NOMO-1 (cell line): ENCODE data around the gene CDC42EP4.

Experiments
- DNase-seq, 2 experiments: peaks; one replicate each; lab custom pipeline; 2025; ENCODE audit not compliant: unreplicated experiment in 2 of 2; lab: John Stamatoyannopoulos, UW

The CDC42EP4 gene

DNA sequence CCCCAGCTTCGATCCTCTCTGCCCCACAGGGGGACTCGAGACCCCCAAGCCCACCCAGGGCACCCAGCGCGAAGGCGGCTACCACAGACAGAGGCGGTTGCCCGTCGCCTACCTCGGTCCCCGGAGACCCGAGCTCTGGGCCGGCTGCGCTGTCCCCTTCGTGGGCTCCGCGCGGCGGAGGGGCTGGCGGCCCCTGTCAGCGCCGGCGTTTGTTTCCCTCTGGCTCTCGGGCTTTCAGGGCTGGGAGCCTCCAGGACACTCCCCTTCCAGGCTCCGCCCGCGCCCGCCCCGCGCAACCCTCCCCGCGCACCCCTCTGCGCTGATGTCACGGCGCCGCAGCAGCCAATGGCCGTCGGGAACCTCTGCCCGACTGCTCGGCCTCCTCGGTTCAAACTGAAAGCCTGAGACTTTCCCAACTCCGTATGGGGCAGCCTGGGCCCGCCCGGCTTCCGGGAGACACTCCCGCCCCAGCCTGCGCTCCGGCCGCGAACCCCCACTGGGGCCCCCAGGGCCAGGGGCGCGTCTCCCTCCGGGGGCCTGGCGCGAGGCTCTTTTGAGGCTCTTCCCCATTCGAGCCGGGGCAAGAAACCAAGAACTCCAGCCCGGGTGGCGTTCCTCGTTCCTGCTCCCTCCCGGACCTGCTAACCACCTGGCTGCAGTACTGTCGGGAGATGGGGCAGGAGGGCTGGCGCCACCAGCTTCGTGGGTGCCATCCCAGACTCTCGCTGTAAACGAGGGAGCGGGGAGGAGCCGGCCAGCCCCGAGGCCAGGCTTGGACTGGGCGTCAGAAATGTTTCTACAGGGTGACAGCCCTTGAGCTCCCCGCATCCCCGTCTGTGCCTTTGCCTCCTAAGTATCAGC, at the start of gene CDC42EP4:
Gene CDC42EP4, minus strand, starts transcription at position 221 of the 861 bp plus-strand sequence. CDS start 25,501 bp downstream, outside the sequence.
- peak; percentile 92 to 93 for DNase-seq

GRCh38 chr17:73360961-73361761, 49.4 kb upstream of the CDC42EP4 start:
- DNase-seq, result no peak

DNA sequence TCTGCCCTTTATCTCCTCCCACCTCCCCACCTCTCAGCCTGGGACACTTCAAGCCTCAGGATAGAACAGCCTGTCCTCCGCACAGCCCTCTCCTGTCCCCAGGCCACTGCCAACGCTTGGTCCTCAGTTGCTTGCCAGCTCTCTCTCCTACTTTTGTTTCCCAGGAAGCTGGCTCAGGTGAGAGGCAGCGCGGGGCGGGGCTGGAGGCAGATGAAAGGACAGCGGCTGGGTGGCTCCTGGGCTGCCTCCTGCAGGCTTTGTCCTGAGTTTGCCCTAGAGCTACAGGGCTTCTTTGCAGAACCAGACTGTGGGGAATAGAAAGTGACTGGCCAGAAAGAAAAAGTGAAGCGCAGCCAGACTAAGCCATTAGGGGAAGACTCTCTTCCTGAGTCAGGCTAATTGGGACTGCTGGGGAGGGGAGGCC, 48.2 kb upstream of the CDC42EP4 start:
- DNase-seq, result peak; percentile 25 to 58

DNA sequence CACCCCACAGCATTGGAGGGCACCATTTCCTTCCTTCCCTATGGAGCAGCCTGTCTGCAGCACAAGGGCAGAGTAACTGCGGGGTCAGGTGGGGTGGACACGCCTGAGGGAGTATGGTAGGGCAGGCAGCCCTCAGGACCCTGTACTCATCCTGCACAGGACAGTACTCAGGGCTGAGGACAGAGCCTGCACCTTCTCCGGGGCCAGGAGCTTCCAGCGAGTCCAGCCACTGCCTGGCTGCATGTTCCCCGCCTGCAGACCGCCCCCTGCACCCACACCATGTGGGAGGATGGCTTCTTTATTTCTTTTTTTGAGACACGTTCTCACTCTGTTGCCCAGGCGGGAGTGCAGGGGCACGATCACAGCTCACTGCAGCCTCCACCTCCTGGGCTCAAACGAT, 47.6 kb upstream of the CDC42EP4 start:
- DNase-seq, result no peak

- DNase-seq, result no peak
Measured at GRCh38 chr17:73358668-73359067, 46.9 kb upstream of the CDC42EP4 start.

- no peak for DNase-seq
Measured at GRCh38 chr17:73357981-73358380, 46.2 kb upstream of the CDC42EP4 start.

- no peak for DNase-seq
Measured at GRCh38 chr17:73357318-73357717, 45.5 kb upstream of the CDC42EP4 start.

DNA sequence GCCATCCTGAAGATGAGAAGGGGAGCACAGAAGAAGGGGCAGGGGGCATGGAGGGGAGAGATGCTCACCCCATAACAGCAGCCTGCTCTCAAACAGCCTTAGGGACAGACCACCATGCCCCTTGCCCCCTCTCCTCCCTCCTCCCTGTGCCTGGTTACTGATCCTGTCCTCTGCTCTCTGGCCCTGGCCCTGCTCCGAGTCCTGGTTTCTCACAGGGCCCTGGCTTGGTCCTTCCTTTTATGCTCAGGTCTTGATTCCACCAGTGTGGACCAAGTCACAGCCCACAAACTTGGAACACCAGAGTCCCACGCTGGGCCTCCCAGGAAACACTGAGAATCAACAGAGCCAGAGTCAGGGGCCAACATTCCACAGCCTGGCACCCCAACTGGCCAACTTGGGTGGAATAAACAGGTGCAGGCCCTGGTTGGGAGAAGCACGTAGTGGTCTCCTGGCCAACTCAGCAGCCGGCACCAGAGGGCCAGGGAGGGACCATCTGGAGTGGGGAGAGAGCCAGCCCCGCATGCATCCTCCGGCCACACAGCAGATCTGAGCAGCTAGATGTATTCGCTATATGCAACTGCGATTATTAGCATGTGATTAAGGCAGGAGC, 44.9 kb upstream of the CDC42EP4 start:
- no peak for DNase-seq

- DNase-seq, result no peak
Measured at GRCh38 chr17:73354423-73355284, 42.9 kb upstream of the CDC42EP4 start.

DNA sequence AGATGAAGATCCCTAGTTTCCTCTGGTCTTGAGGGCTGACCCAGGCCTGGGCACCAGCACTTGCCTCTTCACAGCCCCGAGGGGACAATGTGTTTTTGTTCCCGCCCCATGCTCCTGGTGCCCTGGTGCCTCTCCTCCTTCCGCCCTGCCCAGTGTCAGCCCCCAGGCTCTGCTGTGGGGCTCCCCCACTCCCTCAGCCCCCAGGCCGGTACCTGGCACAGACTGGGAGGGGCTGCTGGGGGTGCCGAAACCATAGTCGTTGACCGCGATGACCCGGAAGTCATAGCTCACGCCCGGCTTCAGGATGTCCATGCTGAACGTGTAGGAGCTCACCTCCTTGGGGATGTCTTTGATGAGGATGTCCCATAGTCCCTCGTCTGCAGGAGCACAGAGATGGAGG, 40.5 kb upstream of the CDC42EP4 start:
- no peak for DNase-seq

- DNase-seq, result no peak
Measured at GRCh38 chr17:73351764-73352163, 40.0 kb upstream of the CDC42EP4 start.

GRCh38 chr17:73350864-73351263, 39.1 kb upstream of the CDC42EP4 start:
- DNase-seq, result no peak

- no peak for DNase-seq
Measured at GRCh38 chr17:73349647-73350046, 37.8 kb upstream of the CDC42EP4 start.

DNA sequence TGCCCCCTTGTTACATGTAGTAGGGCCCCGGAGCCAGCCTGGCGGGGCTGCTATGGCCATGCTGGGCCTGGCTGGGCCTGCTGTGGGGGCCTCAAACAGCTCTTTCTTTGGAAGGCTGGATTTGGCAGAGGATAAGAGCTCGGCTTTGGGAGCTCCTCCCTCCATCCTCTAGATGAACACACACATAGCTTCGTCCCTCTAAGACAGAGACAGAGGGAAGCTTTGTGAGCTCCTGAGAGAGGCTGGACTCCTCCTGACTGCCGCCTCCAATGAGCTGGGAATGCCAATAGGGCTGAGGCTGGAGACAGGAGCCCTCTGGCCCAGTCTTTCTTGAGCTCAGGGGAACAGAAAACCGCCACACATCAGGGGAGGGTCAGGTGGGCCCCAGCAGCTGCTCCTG, 37.3 kb upstream of the CDC42EP4 start:
- no peak for DNase-seq

DNA sequence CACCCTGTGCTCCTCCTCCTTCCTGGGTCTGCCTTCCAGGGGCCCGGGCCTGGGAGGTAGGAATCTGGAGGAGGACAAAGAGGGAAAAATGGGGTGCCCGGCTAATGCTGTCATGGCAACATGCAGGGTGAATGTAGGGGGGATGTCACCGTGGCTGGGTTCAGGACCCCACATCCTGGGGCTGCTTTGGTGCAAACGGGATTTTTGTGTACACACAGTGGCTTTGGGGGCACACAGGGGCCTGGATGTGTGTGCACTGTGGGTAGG, 37.0 kb upstream of the CDC42EP4 start:
- no peak for DNase-seq

DNA sequence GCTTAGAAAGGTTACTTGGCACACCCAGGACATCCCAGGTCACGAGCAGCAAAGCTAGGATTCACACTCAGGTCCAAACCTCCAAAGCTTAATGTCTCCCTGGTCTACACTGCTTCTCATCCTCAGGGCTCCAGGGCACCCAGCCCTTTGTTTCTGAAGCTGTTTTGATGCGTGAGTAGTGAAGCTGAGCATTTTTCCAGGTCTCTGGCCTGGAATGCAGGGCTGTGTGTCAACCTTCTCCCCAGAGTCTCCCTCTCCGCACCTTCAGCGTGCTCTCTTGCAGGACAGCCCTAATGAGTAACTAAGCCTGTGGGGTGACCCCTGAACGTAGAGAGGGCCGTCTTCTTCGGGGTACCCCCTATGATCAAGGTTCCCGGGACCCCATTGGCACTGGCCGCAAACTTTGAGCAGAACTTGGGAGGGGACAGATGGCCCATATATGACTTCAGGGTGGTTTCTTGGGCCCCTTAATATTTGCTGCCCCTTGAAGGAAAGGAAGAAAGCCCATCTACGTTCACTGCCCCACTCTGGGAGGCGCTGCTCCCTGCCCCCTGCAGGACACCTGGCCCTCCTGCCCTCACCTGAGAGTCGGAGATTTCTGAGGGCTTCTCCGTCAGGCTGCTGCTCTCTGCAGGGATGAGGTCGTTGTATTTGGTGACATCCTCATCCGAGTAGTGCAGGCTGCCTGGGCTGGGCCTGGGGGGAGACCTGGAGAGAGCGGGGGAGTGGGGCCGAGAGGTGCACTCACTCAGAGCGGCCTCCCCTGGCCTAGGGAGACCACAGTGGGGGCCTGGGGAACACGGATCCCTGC, 36.4 kb upstream of the CDC42EP4 start:
- no peak for DNase-seq

- no peak for DNase-seq
Measured at GRCh38 chr17:73347351-73347750, 35.5 kb upstream of the CDC42EP4 start.

DNA sequence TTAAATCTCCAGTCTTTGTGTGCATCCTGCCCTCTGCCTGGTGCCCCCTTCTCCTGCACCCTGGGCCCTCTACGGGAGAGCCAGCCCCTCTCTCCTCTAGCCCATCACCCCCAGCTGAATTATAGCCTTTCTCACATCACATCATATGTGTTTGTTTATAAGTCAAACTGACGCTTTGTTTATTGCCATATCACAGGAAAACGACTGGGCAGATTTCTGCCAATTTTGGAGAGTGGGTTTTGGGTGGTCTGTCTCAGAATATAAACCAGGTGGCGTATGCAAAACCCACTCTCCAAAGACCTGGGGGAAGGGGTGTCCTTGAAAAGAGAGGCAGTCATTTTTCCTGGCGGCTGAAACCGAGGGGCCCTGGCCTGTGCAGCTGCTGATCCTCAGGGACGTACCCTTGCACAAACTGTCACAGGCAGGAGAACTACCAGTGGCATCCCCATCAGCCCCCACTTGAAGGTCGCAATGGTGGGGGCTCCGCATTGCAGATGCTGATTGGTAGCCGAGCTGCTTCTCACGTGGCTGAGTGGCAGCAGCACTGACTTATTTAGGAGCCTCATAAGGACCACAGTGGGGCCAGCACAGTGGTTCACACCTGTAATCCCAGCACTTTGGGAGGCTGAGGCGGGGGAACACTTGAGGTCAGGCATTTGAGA, 34.8 kb upstream of the CDC42EP4 start:
- no peak for DNase-seq

DNA sequence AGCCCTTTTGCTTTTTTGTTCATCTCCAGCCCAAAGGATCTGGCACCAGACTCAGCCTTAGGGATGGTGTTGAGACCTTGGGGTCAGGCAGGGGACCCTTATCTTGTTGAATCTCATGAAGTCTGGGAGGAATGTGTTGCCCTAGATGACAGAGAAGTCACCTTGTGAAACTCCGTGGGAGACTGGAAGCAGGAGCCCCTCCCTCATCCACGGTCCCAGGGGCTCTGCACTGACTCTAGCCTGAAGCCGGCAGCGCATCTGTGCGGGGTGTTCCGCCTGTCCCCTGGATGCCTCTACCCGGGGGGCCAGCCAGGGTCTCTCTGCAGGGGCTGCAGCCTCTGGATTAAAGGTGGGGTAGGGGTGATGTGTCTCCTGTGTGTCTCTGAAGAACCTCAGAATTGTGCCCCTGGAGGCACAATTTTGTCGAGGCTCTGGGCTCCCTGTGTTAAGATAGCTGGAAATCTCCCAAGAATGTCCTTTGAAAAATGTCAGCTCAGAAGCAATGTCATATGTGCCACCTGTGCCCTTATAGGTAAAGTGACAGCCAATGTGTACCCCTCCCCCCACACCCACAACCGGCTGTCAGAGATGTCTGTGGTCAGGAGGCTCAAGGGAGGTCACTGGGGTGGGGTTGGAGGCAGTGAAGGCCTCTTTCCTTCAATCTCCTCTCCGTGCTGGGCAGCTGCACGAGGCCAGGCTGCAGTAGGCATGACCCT, 32.1 kb upstream of the CDC42EP4 start:
- no peak for DNase-seq
